ENCODE measurements around the gene FRAT1.

DNA sequence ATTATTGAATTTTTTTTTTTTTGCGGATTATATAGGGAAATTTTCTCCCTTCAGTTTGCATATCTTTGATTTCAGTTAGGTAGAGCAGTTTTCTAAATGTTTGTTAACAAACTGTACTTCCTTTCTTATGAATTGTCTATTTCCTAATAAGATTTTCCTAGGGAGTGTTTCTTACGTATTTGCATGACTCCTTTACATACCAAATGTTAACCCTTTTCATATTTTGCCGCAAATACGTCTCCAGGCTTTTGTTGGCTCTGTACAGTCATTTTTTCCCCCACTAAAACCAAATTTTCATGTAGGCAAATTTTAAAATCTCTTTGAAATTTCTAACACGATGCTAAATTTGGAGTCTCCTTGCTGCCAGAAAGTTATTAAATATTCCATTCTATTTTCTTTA, 17.4 kb downstream of the FRAT1 start:
- TF ChIP-seq POLR2AphosphoS5 (IDR thresholded peaks at IDR 0.05; ENCODE audit: low read depth, low read length), result no peak
- TF ChIP-seq, protein P1, sequence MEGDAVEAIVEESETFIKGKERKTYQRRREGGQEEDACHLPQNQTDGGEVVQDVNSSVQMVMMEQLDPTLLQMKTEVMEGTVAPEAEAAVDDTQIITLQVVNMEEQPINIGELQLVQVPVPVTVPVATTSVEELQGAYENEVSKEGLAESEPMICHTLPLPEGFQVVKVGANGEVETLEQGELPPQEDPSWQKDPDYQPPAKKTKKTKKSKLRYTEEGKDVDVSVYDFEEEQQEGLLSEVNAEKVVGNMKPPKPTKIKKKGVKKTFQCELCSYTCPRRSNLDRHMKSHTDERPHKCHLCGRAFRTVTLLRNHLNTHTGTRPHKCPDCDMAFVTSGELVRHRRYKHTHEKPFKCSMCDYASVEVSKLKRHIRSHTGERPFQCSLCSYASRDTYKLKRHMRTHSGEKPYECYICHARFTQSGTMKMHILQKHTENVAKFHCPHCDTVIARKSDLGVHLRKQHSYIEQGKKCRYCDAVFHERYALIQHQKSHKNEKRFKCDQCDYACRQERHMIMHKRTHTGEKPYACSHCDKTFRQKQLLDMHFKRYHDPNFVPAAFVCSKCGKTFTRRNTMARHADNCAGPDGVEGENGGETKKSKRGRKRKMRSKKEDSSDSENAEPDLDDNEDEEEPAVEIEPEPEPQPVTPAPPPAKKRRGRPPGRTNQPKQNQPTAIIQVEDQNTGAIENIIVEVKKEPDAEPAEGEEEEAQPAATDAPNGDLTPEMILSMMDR (IDR thresholded peaks at IDR 0.05 in 2 of 3, conservative IDR thresholded peaks at IDR 0.05 in 1 of 3; ENCODE audit: borderline replicate concordance in 1 of 3, insufficient read depth in 1 of 3, low read depth in 2 of 3, low read length in 2 of 3), result no peak
- TF ChIP-seq POLR2A (IDR thresholded peaks at IDR 0.05; ENCODE audit: borderline replicate concordance, extremely low read depth, insufficient read depth, insufficient read length), result no peak

All from HCT116 (cell line).